Measurements from ENCODE around the gene GRIN1.

DNA sequence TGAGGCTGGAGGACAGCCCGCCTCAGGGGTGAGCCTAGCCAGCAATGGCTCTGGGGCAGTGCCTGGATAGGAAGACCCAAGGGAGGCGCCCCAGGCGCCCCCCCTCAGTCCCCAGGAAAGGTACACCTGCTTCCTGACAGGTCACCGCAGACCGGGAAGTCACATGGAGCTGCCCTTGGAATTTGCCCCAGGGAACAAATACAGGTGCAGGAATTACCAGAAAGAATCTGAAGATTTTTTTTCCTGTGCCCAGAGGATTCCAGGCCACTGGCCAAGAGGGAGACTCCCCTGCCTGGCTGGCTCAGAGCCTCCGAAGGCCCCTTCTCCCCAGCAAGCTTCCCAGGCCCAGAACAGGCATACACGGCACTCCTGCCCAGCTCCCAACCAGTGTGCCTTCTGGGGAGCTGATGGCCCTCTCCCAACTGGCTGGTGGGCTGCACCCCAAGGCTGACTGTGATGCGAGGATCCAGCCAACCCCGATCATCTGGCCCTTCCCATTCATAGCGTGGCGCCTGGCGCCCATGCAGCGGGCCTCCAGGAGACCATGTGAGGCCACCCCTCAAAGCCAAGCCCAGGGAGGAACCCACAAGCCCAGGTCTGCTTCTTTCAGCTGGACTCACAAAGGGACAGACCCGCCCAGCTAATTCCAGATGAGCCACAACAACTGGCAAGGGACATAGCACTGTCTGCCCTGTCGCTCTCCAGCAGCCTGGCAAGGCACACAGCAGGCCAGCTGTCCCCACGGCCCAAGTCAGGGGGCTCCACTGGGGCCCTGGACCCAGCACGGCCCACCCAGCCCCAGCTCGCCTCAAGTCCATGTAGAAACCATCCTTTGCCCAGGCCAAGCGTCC lies 59.3 kb downstream of the GRIN1 start:
- TF ChIP-seq JUND (IDR thresholded peaks at IDR 0.05; ENCODE audit: low read length), result no peak
- TF ChIP-seq, protein P1, sequence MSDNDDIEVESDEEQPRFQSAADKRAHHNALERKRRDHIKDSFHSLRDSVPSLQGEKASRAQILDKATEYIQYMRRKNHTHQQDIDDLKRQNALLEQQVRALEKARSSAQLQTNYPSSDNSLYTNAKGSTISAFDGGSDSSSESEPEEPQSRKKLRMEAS (IDR thresholded peaks at IDR 0.05), result no peak
- no peak for TF ChIP-seq POLR2AphosphoS5 (IDR thresholded peaks at IDR 0.05; ENCODE audit: low read depth, low read length)
- no peak for TF ChIP-seq ZNF274 (IDR thresholded peaks at IDR 0.05; ENCODE audit: borderline replicate concordance, extremely low read depth, low read length)
- TF ChIP-seq PHF8 (conservative IDR thresholded peaks at IDR 0.05; ENCODE audit: low read depth, low read length), result no peak

Measured in H1 (cell line).